NT2/D1 (cell line): Measurements from ENCODE around the gene ITGA1.

Source experiments
- DNase-seq: peaks from one replicate; pipeline ENCODE4 v3.0.0-alpha.2; 2011; ENCODE audit warnings: low read depth, low spot score
- H3K27me3 ChIP-seq: 2 replicates; pipeline ENCODE4 v1.6.0; 2011; ENCODE audit warnings: mild to moderate bottlenecking; ENCODE audit not compliant: insufficient read length, insufficient read depth
- H3K36me3 ChIP-seq: 2 replicates; pipeline ENCODE4 v1.6.1; 2011; ENCODE audit warnings: mild to moderate bottlenecking, low read length, mixed read lengths; ENCODE audit not compliant: insufficient read depth, insufficient read length
- H3K4me1 ChIP-seq: 2 replicates; pipeline ENCODE4 v1.5.1; 2011; ENCODE audit not compliant: insufficient read depth, insufficient read length
- H3K4me3 ChIP-seq: 2 replicates; pipeline ENCODE4 v1.5.1; 2011; ENCODE audit warnings: low read depth; ENCODE audit not compliant: insufficient read length
- H3K9ac ChIP-seq: 2 replicates; pipeline ENCODE4 v1.6.0; 2011; ENCODE audit warnings: low read depth; ENCODE audit not compliant: insufficient read length
- H3K9me3 ChIP-seq: 2 replicates; pipeline ENCODE4 v1.5.1; 2011; ENCODE audit warnings: mild to moderate bottlenecking, low read length; ENCODE audit not compliant: insufficient read depth
- SUZ12 ChIP-seq: IDR thresholded peaks from 2 replicates; pipeline ENCODE4 v1.6.1; 2011; ENCODE audit not compliant: insufficient read length, insufficient read depth; ENCODE audit errors: extremely low read depth
- YY1 ChIP-seq: IDR thresholded peaks from 2 replicates; pipeline ENCODE4 v1.6.1; 2011; ENCODE audit not compliant: insufficient read length, insufficient read depth
- ZNF274 ChIP-seq: IDR thresholded peaks from 2 replicates; pipeline ENCODE4 v1.6.1; 2011; ENCODE audit warnings: mild to moderate bottlenecking, low read depth, low read length

The ITGA1 gene

DNA sequence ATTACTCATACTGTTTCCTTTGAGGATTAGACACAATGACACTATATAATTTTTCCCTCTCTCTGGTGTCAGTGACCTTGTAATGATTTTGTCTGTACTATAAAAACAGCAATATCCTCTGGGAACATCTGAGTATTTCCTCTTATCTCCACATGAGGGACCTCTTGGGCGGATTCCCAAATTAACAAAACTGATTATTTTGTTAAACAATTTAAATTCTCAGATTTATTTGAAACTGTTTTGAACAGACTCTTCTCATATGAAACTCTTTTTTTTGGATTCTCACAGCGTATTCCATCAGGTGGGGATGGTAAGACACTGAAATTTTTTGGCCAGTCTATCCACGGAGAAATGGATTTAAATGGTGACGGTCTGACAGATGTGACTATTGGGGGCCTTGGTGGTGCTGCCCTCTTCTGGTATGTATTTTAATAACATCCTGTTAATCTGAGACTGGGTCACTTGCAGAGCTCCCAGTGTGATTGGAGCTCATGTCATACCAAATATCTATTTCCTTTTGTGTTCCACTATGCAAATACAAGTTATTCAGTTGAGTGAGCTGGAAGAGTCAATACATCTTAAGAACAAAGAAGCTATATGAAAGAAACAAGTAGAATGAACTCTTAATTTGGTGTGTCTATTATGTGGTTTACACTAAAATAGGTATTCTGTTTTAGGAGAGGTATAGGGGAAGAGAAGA is 127.6 kb downstream of the ITGA1 start:
- peak; percentile 51 for DNase-seq
- H3K9ac ChIP-seq: no peak overlapping the region

GRCh38 chr5:52920929-52921328 is 133.2 kb downstream of the ITGA1 start:
- TF ChIP-seq YY1: no peak
- no peak for TF ChIP-seq SUZ12
- TF ChIP-seq ZNF274: no peak
- Histone ChIP-seq H3K36me3 (no peaks in the 10 kb centered on the region), H3K4me3 (no peak overlapping the region), H3K27me3 (no peaks in the 10 kb centered on the region), H3K9me3 (no peaks in the 10 kb centered on the region), H3K9ac (no peak overlapping the region), H3K4me1 (no peaks in the 10 kb centered on the region)
- DNase-seq: no peak

More for the DNA sequence above, 127.6 kb downstream of the ITGA1 start:
- no peaks in the 10 kb centered on the region for H3K27me3 ChIP-seq
- H3K36me3 ChIP-seq: no peaks in the 10 kb centered on the region
- H3K9me3 ChIP-seq: no peaks in the 10 kb centered on the region; the same call in 1 of the 2 replicates
- no peak for TF ChIP-seq ZNF274
- TF ChIP-seq SUZ12: no peak
- TF ChIP-seq YY1: no peak
- H3K4me3 ChIP-seq: no peak overlapping the region
- H3K4me1 ChIP-seq: no peaks in the 10 kb centered on the region

DNA sequence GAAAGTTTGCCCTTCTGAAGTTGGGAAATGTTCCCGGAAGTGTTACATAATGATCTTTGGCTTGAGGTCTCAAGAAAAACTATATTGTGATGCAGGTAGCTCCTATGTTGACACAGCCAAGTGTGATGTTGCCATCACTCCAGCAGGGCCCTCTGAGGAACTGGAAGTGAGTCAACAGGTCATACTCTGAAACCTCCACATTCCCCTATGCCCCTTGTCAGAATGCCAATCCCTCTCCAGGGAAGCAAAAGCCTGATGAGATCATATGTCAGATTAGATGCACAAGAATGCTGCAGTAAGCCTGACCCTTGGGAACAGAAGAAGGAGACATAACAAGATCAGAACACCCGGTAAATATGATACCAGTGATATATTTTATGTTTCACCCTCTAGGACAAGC is 134.7 kb downstream of the ITGA1 start:
- no peak overlapping the region for H3K9ac ChIP-seq
- no peak overlapping the region for H3K4me3 ChIP-seq
- no peaks in the 10 kb centered on the region for H3K27me3 ChIP-seq
- no peaks in the 10 kb centered on the region for H3K9me3 ChIP-seq
- no peaks in the 10 kb centered on the region for H3K36me3 ChIP-seq
- no peak for TF ChIP-seq ZNF274
- TF ChIP-seq YY1: no peak
- no peak for TF ChIP-seq SUZ12
- no peak for DNase-seq
- H3K4me1 ChIP-seq: no peaks in the 10 kb centered on the region

DNA sequence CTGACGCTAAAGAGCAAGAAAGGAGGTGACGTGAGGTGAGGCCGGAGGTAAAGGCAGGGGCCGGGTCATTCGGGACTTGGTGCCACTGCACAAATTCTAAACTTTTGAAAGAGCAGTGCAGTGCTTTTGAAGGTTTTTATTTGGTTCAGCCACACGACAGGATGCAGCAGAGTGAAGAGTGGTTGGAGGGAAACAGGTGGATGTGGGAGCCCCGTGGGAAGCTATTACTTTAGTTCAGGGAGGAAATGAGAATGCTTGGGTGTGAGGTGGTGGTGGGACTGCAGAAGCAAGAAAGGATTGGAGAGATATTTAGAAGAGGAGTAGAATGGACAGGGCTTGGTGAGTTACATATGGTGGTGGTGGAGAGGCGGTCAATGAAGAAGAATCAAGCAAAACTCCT is 136.7 kb downstream of the ITGA1 start:
- Histone ChIP-seq H3K27me3 (no peaks in the 10 kb centered on the region), H3K4me3 (no peak overlapping the region), H3K9ac (no peak overlapping the region), H3K36me3 (no peaks in the 10 kb centered on the region), H3K4me1 (no peaks in the 10 kb centered on the region), H3K9me3 (no peaks in the 10 kb centered on the region)
- no peak for TF ChIP-seq ZNF274
- TF ChIP-seq YY1: no peak
- TF ChIP-seq SUZ12: no peak
- no peak for DNase-seq

- DNase-seq: no peak
- Histone ChIP-seq H3K27me3 (no peaks in the 10 kb centered on the region), H3K4me1 (no peaks in the 10 kb centered on the region), H3K36me3 (no peaks in the 10 kb centered on the region), H3K4me3 (no peak overlapping the region), H3K9me3 (no peaks in the 10 kb centered on the region), H3K9ac (no peak overlapping the region)
- TF ChIP-seq SUZ12: no peak
- TF ChIP-seq YY1: no peak
- no peak for TF ChIP-seq ZNF274
Measured at GRCh38 chr5:52925001-52925400, 137.3 kb downstream of the ITGA1 start.

GRCh38 chr5:52928689-52929088 is 141.0 kb downstream of the ITGA1 start:
- TF ChIP-seq SUZ12 (no peak), ZNF274 (no peak), YY1 (no peak)
- Histone ChIP-seq H3K4me1 (no peaks in the 10 kb centered on the region), H3K4me3 (no peak overlapping the region), H3K9ac (no peak overlapping the region), H3K9me3 (no peaks in the 10 kb centered on the region), H3K27me3 (no peaks in the 10 kb centered on the region), H3K36me3 (no peaks in the 10 kb centered on the region)
- no peak for DNase-seq

DNA sequence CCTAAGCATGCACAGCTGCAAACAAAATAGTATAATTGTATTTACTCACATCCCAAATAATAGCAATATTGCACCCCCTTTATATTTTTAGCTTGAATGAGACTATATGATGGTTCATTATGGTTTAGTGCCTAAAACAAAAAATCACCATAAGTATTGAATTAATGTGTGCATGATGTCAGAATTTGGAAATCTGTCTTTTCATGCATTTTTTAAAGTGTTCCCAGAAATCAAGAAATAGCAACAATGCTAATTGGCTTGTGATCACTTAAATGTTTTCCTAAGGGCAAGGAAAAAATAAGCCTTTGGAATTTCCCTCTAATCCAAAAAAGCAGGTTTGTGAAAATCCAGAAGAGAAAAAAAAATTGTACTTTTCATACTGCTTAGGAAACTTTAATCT is 150.5 kb downstream of the ITGA1 start:
- H3K4me1 ChIP-seq: no peaks in the 10 kb centered on the region
- no peak overlapping the region for H3K9ac ChIP-seq
- no peak for TF ChIP-seq SUZ12
- no peak for TF ChIP-seq ZNF274
- TF ChIP-seq YY1: no peak
- no peak for DNase-seq
- no peak overlapping the region for H3K4me3 ChIP-seq
- no peaks in the 10 kb centered on the region for H3K27me3 ChIP-seq
- no peaks in the 10 kb centered on the region for H3K9me3 ChIP-seq
- H3K36me3 ChIP-seq: no peaks in the 10 kb centered on the region
